Colonic mucosa (tissue), 4 donors: Measurements from ENCODE around the gene AKT1S1. TPM values are rescaled to one million over a fixed set of nuclear protein-coding genes. Genes with fewer than 3 reads are reported as not detected.

Source experiments
- DNase-seq: peaks from one replicate; pipeline ENCODE4 v3.0.0-alpha.2; 2020
- H3K27ac ChIP-seq: fragments of 200-600 bp; one replicate; pipeline ENCODE4 v1.8.0; 2021
- H3K27me3 ChIP-seq: fragments of 200-600 bp; one replicate; pipeline ENCODE4 v1.8.0; 2021
- H3K36me3 ChIP-seq: fragments of 200-600 bp; one replicate; pipeline ENCODE4 v1.8.0; 2021
- H3K4me1 ChIP-seq: fragments of 200-600 bp; one replicate; pipeline ENCODE4 v1.8.0; 2021; ENCODE audit warnings: mild to moderate bottlenecking
- H3K4me3 ChIP-seq: fragments of 200-600 bp; one replicate; pipeline ENCODE4 v1.8.0; 2021
- H3K9ac ChIP-seq, 2 donors: one replicate each; pipeline ENCODE4 v1.7.0; 2013; ENCODE audit warnings: control low read depth in 2 of 2, low read depth in 2 of 2, low read length in 2 of 2
- H3K9me3 ChIP-seq: fragments of 200-600 bp; one replicate; pipeline ENCODE4 v1.8.0; 2021
- intact Hi-C: fragments of 100-400 bp; cut with DNase I; formaldehyde crosslinking; loops from one replicate; pipeline ENCODE4 v1.14.1; 2022
- total RNA-seq, 2 donors: library from RNA; stranded (reverse); fragmentation: NEBNext Ultra II Directional in 1 of 2; extraction: Animal tissue kit (Norgen Biotek cat#: 25700) in 1 of 2; gene quantifications; one replicate each; pipeline ENCODE4 v1.2.1, GENCODE V29; 2021
- TF ChIP-seq, protein P1 (sequence below): fragments of 200-600 bp; IDR thresholded peaks from one replicate; pipeline ENCODE4 v1.8.0; 2022; ENCODE audit warnings: antibody characterized with exemption, mild to moderate bottlenecking
- donor health status: healthy.
- donor health status: DM: no; HTN: no; CAD: no.
- donor health status: DM: no; HTN: no; CAD: no.

Gene AKT1S1
- total RNA-seq, 2 donors from 2014 or later = 32.7 to 74.9 TPM

DNA sequence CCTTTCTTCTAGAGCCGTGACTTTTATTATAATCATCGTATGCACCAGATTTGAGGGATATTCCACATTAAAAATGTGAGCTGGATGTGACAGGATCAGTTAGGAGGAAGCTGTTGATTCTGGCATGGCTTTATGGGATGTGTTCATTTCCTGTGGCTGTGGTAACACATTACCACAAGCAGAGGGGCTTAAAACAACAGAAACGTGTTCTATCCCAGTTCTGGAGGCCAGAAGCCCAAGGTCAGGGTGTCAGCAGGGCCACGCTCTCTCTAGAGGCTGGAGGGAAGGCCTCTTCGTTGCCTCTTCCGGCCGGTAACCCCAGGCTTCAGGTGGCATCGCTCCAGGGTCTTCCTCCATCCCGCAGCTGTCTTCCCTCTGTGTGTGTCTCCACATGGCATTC, 44.6 kb downstream of the AKT1S1 start:
- DNase-seq = no peak
- intact Hi-C loops = no loop called here
- no peaks in the 10 kb centered on the region for H3K9me3 ChIP-seq
- H3K4me3 ChIP-seq = no peak overlapping the region
- no peaks in the 10 kb centered on the region for H3K4me1 ChIP-seq
- no peak overlapping the region for H3K9ac ChIP-seq
- no peaks in the 10 kb centered on the region for H3K27me3 ChIP-seq
- H3K27ac ChIP-seq = no peak overlapping the region
- H3K36me3 ChIP-seq = peaks cover 9% of the 10 kb centered on the region
- TF ChIP-seq, protein P1, sequence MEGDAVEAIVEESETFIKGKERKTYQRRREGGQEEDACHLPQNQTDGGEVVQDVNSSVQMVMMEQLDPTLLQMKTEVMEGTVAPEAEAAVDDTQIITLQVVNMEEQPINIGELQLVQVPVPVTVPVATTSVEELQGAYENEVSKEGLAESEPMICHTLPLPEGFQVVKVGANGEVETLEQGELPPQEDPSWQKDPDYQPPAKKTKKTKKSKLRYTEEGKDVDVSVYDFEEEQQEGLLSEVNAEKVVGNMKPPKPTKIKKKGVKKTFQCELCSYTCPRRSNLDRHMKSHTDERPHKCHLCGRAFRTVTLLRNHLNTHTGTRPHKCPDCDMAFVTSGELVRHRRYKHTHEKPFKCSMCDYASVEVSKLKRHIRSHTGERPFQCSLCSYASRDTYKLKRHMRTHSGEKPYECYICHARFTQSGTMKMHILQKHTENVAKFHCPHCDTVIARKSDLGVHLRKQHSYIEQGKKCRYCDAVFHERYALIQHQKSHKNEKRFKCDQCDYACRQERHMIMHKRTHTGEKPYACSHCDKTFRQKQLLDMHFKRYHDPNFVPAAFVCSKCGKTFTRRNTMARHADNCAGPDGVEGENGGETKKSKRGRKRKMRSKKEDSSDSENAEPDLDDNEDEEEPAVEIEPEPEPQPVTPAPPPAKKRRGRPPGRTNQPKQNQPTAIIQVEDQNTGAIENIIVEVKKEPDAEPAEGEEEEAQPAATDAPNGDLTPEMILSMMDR = no peak

DNA sequence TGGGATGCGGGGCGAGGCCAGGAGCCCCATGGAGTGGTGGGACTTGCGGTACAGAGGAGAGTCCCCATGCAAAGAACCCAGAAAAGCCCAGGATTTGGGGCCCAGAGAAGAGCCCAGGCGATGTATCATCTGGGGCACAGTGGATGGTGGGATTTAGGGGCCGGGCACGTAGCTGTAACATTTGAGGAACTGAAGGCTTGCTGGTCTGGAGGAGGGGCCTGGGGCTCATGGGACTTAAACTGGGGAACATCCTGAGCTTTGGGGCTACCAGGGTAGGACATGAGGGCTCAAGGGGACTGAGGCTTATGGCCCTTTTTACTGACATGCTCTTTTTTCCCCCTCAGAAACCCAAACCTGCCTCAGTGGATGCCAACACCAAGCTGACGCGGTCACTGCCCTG, 45.6 kb downstream of the AKT1S1 start:
- Histone ChIP-seq H3K4me1 (no peaks in the 10 kb centered on the region), H3K27ac (no peak overlapping the region), H3K9me3 (no peaks in the 10 kb centered on the region), H3K27me3 (no peaks in the 10 kb centered on the region), H3K36me3 (peaks cover 9% of the 10 kb centered on the region), H3K9ac (no peak overlapping the region), H3K4me3 (no peak overlapping the region)
- intact Hi-C loops = no loop called here
- no peak for DNase-seq
- TF ChIP-seq, protein P1 = no peak

- TF ChIP-seq, protein P1 = no peak
- Histone ChIP-seq H3K9ac (no peak overlapping the region), H3K4me3 (no peak overlapping the region), H3K36me3 (peaks cover 4% of the 10 kb centered on the region), H3K27ac (no peak overlapping the region), H3K27me3 (no peaks in the 10 kb centered on the region), H3K9me3 (no peaks in the 10 kb centered on the region), H3K4me1 (no peaks in the 10 kb centered on the region)
- no peak for DNase-seq
- intact Hi-C loops = no loop called here
Observed at GRCh38 chr19:49830766-49831165, 46.4 kb downstream of the AKT1S1 start.

- H3K36me3 ChIP-seq = no peaks in the 10 kb centered on the region
Observed at GRCh38 chr19:49829721-49830120, 47.4 kb downstream of the AKT1S1 start.

GRCh38 chr19:49829200-49829599, 48.0 kb downstream of the AKT1S1 start:
- DNase-seq = no peak
- Histone ChIP-seq H3K9ac (no peak overlapping the region), H3K27ac (no peak overlapping the region), H3K27me3 (no peaks in the 10 kb centered on the region), H3K36me3 (no peaks in the 10 kb centered on the region), H3K4me3 (no peak overlapping the region), H3K9me3 (no peaks in the 10 kb centered on the region), H3K4me1 (no peaks in the 10 kb centered on the region)
- intact Hi-C loops = no loop called here
- TF ChIP-seq, protein P1 = no peak

More at GRCh38 chr19:49829721-49830120, 47.4 kb downstream of the AKT1S1 start:
- TF ChIP-seq, protein P1 = no peak
- Histone ChIP-seq H3K9ac (no peak overlapping the region), H3K4me1 (no peaks in the 10 kb centered on the region), H3K27ac (no peak overlapping the region), H3K4me3 (no peak overlapping the region), H3K9me3 (no peaks in the 10 kb centered on the region), H3K27me3 (no peaks in the 10 kb centered on the region)
- no peak for DNase-seq
- intact Hi-C loops = no loop called here

DNA sequence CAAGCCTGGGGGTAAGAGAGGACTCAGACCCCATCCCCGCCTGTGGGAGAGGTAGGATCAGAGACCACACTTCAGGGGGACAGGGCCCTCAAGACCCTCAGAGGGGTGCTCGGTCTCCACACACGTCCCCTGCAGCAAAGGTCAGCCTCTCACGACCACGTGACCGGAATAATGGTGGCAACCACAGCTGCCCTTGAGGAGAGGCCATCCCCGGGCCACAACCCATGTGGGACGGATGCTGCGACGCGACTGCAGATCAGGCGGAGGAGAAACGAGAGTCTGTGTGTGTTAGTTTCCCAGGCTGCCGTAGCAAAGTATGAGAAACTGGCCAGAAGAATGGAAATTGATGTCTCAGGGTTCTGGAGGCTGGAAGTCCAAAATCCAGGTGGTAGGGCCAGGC, 50.1 kb downstream of the AKT1S1 start:
- no peaks in the 10 kb centered on the region for H3K36me3 ChIP-seq
- H3K27me3 ChIP-seq = no peaks in the 10 kb centered on the region
- intact Hi-C loops = no loop called here

More for the DNA sequence above, 50.1 kb downstream of the AKT1S1 start:
- no peak overlapping the region for H3K9ac ChIP-seq
- no peak overlapping the region for H3K4me3 ChIP-seq
- TF ChIP-seq, protein P1 = no peak
- H3K9me3 ChIP-seq = no peaks in the 10 kb centered on the region
- H3K4me1 ChIP-seq = no peaks in the 10 kb centered on the region
- no peak for DNase-seq
- no peak overlapping the region for H3K27ac ChIP-seq
